ENCODE measurements around the gene ST3GAL4. TPM values are rescaled to one million over a fixed set of nuclear protein-coding genes. Genes with fewer than 3 reads are reported as not detected.

The ST3GAL4 gene
- total and polyA plus RNA-seq, 2 of the 8 experiments (the other 6 are each of a cell fraction or from before 2014, with no cell fraction given): 15.6 to 20.0 TPM

DNA sequence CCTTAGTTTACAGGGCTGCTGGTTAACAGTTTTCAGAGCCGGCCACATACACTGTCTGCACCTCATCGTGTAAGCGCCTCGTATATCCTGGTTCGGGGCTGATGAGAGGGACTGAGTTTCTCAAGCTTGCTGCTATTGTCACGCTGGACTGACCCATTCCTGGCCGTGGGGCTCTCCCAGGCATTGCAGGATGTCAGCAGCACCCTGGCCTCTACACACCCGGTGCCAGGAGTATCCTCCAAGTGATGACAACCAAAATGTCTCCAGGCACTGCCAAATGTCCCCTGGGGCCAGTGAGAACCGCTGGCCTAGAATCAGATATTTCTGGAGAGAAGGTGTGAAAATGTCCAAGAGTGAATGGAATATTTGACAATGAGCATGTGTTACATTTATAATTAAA lies 82.8 kb downstream of the ST3GAL4 start:
- ChIA-PET CTCF (ENCODE audit: partially characterized antibody) (no interaction called here), POLR2A (ENCODE audit: partially characterized antibody) (interaction anchor here (1.5 kb wide), 1 partner anchor 41 kb away, joined by 3 read pairs; no protein-coding TSS in a partner anchor)
- Histone ChIP-seq H3K18ac (ENCODE audit: extremely low read depth, low read length) (no peak overlapping the region), H3K79me1 (ENCODE audit: low read depth, low read length) (peaks cover 2% of the 10 kb centered on the region; the same call in 1 of the 2 replicates), H3K23me2 (ENCODE audit: low read depth, low read length) (0 out of 2 replicates have a peak, but pooled peaks cover 3% of the 10 kb centered on the region), H3K79me2 (ENCODE audit: control insufficient read depth in 1 of 2, insufficient read depth in 2 of 2, low read length in 2 of 2) (no peaks in the 10 kb centered on the region; a peak in 1 of 4 replicates), H3K4me1 (replicated peaks in 1 of 4; ENCODE audit: control insufficient read depth in 3 of 4, insufficient read depth in 4 of 4, low read length in 3 of 4) (peaks cover 8 to 22% (median 16%) of the 10 kb centered on the region in 4 experiments; a peak in 6 of 7 replicates), H4K91ac (replicated peaks; ENCODE audit: insufficient read length, low read length) (no peak overlapping the region), H3K4me3 (ENCODE audit: extremely low read depth in 1 of 4, insufficient read depth in 2 of 4, low read depth in 3 of 4, low read length in 4 of 4) (no peak overlapping the region), H3K56ac (replicated peaks; ENCODE audit: insufficient read length, low read depth, low read length) (no peak overlapping the region), H3K27ac (ENCODE audit: low read depth, low read length) (no peak overlapping the region), H3K4me2 (ENCODE audit: insufficient read depth in 1 of 2, low read depth in 2 of 2, low read length in 2 of 2) (no peak overlapping the region), H2AFZ (ENCODE audit: low read length) (no peak overlapping the region), H3K23ac (ENCODE audit: insufficient read length) (no peak overlapping the region), H3K14ac (ENCODE audit: insufficient read length) (no peak overlapping the region), H2BK5ac (ENCODE audit: low read depth, low read length) (no peak overlapping the region), H2BK120ac (replicated peaks; ENCODE audit: low read depth, low read length) (no peak overlapping the region), H2BK12ac (ENCODE audit: low read depth, low read length) (no peak overlapping the region), H4K5ac (ENCODE audit: insufficient read length, low read depth, low read length) (no peak overlapping the region), H3K36me3 (ENCODE audit: control insufficient read depth in 2 of 4, insufficient read depth in 4 of 4, low read length in 3 of 4) (no peaks in the 10 kb centered on the region), H3K9ac (replicated peaks in 1 of 4; ENCODE audit: extremely low read depth in 1 of 4, low read depth in 3 of 4, low read length in 3 of 4) (no peak overlapping the region), H4K20me1 (replicated peaks in 1 of 2; ENCODE audit: control insufficient read depth in 1 of 2, insufficient read depth in 2 of 2, low read length in 2 of 2) (peaks cover 0 to 5% of the 10 kb centered on the region in 2 experiments), H4K8ac (ENCODE audit: extremely low read depth, insufficient read depth, low read length) (no peak overlapping the region), H2BK15ac (ENCODE audit: low read length) (no peak overlapping the region), H2BK20ac (ENCODE audit: low read length) (no peak overlapping the region), H3K9me3 (ENCODE audit: insufficient read depth in 2 of 2, low read depth in 1 of 2, low read length in 1 of 2) (no peaks in the 10 kb centered on the region), H3K4ac (replicated peaks; ENCODE audit: insufficient read length, low read depth, low read length) (no peak overlapping the region), H3K27me3 (replicated peaks in 1 of 4; ENCODE audit: control insufficient read depth in 3 of 4, extremely low read depth in 1 of 4, insufficient read depth in 3 of 4, low read length in 3 of 4) (no peaks in the 10 kb centered on the region), H2AK5ac (ENCODE audit: low read depth, low read length) (no peak overlapping the region)
- DNase-seq (ENCODE audit: low read depth in 1 of 2, low spot score in 2 of 2): no peak
- 84% methylated on average over 9 of the region's 9 CpGs; no CpG with 5 or more reads in 1 of the 2 experiments for WGBS, 2 experiments (ENCODE audit: extremely low coverage in 1 of 2, insufficient coverage in 1 of 2, insufficient read length in 1 of 2, insufficient replicate concordance in 2 of 2, low coverage in 1 of 2, low lambda C conversion rate in 2 of 2, missing lambda C conversion rate in 1 of 2)
- no peak for FAIRE-seq
- TF ChIP-seq EGR1 (IDR thresholded peaks at IDR 0.05; ENCODE audit: borderline replicate concordance, low read depth, low read length): no peak
- TF ChIP-seq, protein P1, sequence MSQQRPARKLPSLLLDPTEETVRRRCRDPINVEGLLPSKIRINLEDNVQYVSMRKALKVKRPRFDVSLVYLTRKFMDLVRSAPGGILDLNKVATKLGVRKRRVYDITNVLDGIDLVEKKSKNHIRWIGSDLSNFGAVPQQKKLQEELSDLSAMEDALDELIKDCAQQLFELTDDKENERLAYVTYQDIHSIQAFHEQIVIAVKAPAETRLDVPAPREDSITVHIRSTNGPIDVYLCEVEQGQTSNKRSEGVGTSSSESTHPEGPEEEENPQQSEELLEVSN (IDR thresholded peaks at IDR 0.05): no peak
- TF ChIP-seq KDM1A (IDR thresholded peaks at IDR 0.05; ENCODE audit: borderline replicate concordance, low read length): no peak
- no peak for TF ChIP-seq BRCA1 (IDR thresholded peaks at IDR 0.05; ENCODE audit: low read depth, low read length)
- no peak for TF ChIP-seq PHF8 (conservative IDR thresholded peaks at IDR 0.05; ENCODE audit: low read depth, low read length)
- no peak for TF ChIP-seq RNF2 (IDR thresholded peaks at IDR 0.05; ENCODE audit: borderline replicate concordance, low read depth, low read length, missing control alignments, poor library complexity, severe bottlenecking)
- no peak for TF ChIP-seq RFX5 (IDR thresholded peaks at IDR 0.05; ENCODE audit: borderline replicate concordance, low read depth, low read length)
- TF ChIP-seq, protein P2, sequence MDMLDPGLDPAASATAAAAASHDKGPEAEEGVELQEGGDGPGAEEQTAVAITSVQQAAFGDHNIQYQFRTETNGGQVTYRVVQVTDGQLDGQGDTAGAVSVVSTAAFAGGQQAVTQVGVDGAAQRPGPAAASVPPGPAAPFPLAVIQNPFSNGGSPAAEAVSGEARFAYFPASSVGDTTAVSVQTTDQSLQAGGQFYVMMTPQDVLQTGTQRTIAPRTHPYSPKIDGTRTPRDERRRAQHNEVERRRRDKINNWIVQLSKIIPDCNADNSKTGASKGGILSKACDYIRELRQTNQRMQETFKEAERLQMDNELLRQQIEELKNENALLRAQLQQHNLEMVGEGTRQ (IDR thresholded peaks at IDR 0.05; ENCODE audit: low read length): no peak
- no peak for TF ChIP-seq SUZ12 (IDR thresholded peaks at IDR 0.05; ENCODE audit: low read length)
- TF ChIP-seq YY1 (IDR thresholded peaks at IDR 0.05; ENCODE audit: low read depth, low read length): no peak
- no peak for TF ChIP-seq TAF1 (IDR thresholded peaks at IDR 0.05; ENCODE audit: low read depth, low read length)
- TF ChIP-seq RBBP5 (IDR thresholded peaks at IDR 0.05; ENCODE audit: borderline replicate concordance, low read depth, low read length): no peak
